ENCODE data around the gene ATG5.

The ATG5 gene

GRCh38 chr6:106173124-106173879 lies 152.3 kb downstream of the ATG5 start:
- H3K4me3 ChIP-seq (ENCODE audit: low read length): no peak overlapping the region
- H3K9me3 ChIP-seq (ENCODE audit: low read length): peaks cover 2% of the 10 kb centered on the region
- H3K36me3 ChIP-seq (ENCODE audit: insufficient read depth, low read length): no peaks in the 10 kb centered on the region
- peaks cover 8% of the 10 kb centered on the region for H3K27me3 ChIP-seq (ENCODE audit: insufficient read depth, low read length)
- no peak overlapping the region for H2AFZ ChIP-seq (ENCODE audit: low read depth, low read length)
- H3K4me1 ChIP-seq (ENCODE audit: insufficient read depth, low read length): no peaks in the 10 kb centered on the region

GRCh38 chr6:106170030-106170791 lies 155.3 kb downstream of the ATG5 start:
- Histone ChIP-seq H3K27me3 (ENCODE audit: insufficient read depth, low read length) (peaks cover 11% of the 10 kb centered on the region), H2AFZ (ENCODE audit: low read depth, low read length) (no peak overlapping the region), H3K4me1 (ENCODE audit: insufficient read depth, low read length) (peaks cover 10% of the 10 kb centered on the region), H3K4me3 (ENCODE audit: low read length) (no peak overlapping the region), H3K9me3 (ENCODE audit: low read length) (peaks cover 2% of the 10 kb centered on the region), H3K36me3 (ENCODE audit: insufficient read depth, low read length) (no peaks in the 10 kb centered on the region)

GRCh38 chr6:106169517-106169916 lies 156.0 kb downstream of the ATG5 start:
- no peak overlapping the region for H2AFZ ChIP-seq (ENCODE audit: low read depth, low read length)
- H3K4me1 ChIP-seq (ENCODE audit: insufficient read depth, low read length): peaks cover 10% of the 10 kb centered on the region
- H3K9me3 ChIP-seq (ENCODE audit: low read length): peaks cover 2% of the 10 kb centered on the region
- H3K36me3 ChIP-seq (ENCODE audit: insufficient read depth, low read length): no peaks in the 10 kb centered on the region
- H3K27me3 ChIP-seq (ENCODE audit: insufficient read depth, low read length): peaks cover 12% of the 10 kb centered on the region
- no peak overlapping the region for H3K4me3 ChIP-seq (ENCODE audit: low read length)

- no peak overlapping the region for H2AFZ ChIP-seq (ENCODE audit: low read depth, low read length)
- no peaks in the 10 kb centered on the region for H3K36me3 ChIP-seq (ENCODE audit: insufficient read depth, low read length)
- H3K27me3 ChIP-seq (ENCODE audit: insufficient read depth, low read length): peaks cover 23% of the 10 kb centered on the region
- peaks cover 15% of the 10 kb centered on the region for H3K4me1 ChIP-seq (ENCODE audit: insufficient read depth, low read length)
- peaks cover 2% of the 10 kb centered on the region for H3K9me3 ChIP-seq (ENCODE audit: low read length)
- no peak overlapping the region for H3K4me3 ChIP-seq (ENCODE audit: low read length)
These were observed 157.3 kb downstream of the ATG5 start for GRCh38 chr6:106168097-106168888.

- Histone ChIP-seq H3K4me1 (ENCODE audit: insufficient read depth, low read length) (peaks cover 16% of the 10 kb centered on the region), H2AFZ (ENCODE audit: low read depth, low read length) (no peak overlapping the region), H3K4me3 (ENCODE audit: low read length) (no peak overlapping the region), H3K27me3 (ENCODE audit: insufficient read depth, low read length) (peaks cover 30% of the 10 kb centered on the region), H3K36me3 (ENCODE audit: insufficient read depth, low read length) (no peaks in the 10 kb centered on the region), H3K9me3 (ENCODE audit: low read length) (peaks cover 2% of the 10 kb centered on the region)
These were observed 158.3 kb downstream of the ATG5 start for GRCh38 chr6:106167096-106167814.

GRCh38 chr6:106165885-106166485 lies 159.6 kb downstream of the ATG5 start:
- Histone ChIP-seq H3K9me3 (ENCODE audit: low read length) (peaks cover 2% of the 10 kb centered on the region), H3K4me1 (ENCODE audit: insufficient read depth, low read length) (peaks cover 16% of the 10 kb centered on the region), H3K27me3 (ENCODE audit: insufficient read depth, low read length) (peaks cover 30% of the 10 kb centered on the region), H3K36me3 (ENCODE audit: insufficient read depth, low read length) (no peaks in the 10 kb centered on the region), H3K4me3 (ENCODE audit: low read length) (no peak overlapping the region), H2AFZ (ENCODE audit: low read depth, low read length) (no peak overlapping the region)

- Histone ChIP-seq H3K4me1 (ENCODE audit: insufficient read depth, low read length) (peaks cover 16% of the 10 kb centered on the region), H3K36me3 (ENCODE audit: insufficient read depth, low read length) (no peaks in the 10 kb centered on the region), H3K27me3 (ENCODE audit: insufficient read depth, low read length) (peaks cover 26% of the 10 kb centered on the region), H3K9me3 (ENCODE audit: low read length) (peaks cover 4% of the 10 kb centered on the region), H2AFZ (ENCODE audit: low read depth, low read length) (no peak overlapping the region), H3K4me3 (ENCODE audit: low read length) (no peak overlapping the region)
These were observed 161.3 kb downstream of the ATG5 start for GRCh38 chr6:106163966-106164877.

GRCh38 chr6:106163446-106163965 lies 162.1 kb downstream of the ATG5 start:
- no peaks in the 10 kb centered on the region for H3K36me3 ChIP-seq (ENCODE audit: insufficient read depth, low read length)
- H3K27me3 ChIP-seq (ENCODE audit: insufficient read depth, low read length): peaks cover 22% of the 10 kb centered on the region
- no peak overlapping the region for H2AFZ ChIP-seq (ENCODE audit: low read depth, low read length)
- H3K4me3 ChIP-seq (ENCODE audit: low read length): no peak overlapping the region
- H3K4me1 ChIP-seq (ENCODE audit: insufficient read depth, low read length): peaks cover 16% of the 10 kb centered on the region
- peaks cover 4% of the 10 kb centered on the region for H3K9me3 ChIP-seq (ENCODE audit: low read length)

GRCh38 chr6:106162921-106163320 lies 162.6 kb downstream of the ATG5 start:
- H3K27me3 ChIP-seq (ENCODE audit: insufficient read depth, low read length): peaks cover 19% of the 10 kb centered on the region
- peaks cover 16% of the 10 kb centered on the region for H3K4me1 ChIP-seq (ENCODE audit: insufficient read depth, low read length)

GRCh38 chr6:106161893-106162292 lies 163.7 kb downstream of the ATG5 start:
- no peak overlapping the region for H2AFZ ChIP-seq (ENCODE audit: low read depth, low read length)
- H3K4me1 ChIP-seq (ENCODE audit: insufficient read depth, low read length): peaks cover 8% of the 10 kb centered on the region
- peaks cover 19% of the 10 kb centered on the region for H3K27me3 ChIP-seq (ENCODE audit: insufficient read depth, low read length)
- no peaks in the 10 kb centered on the region for H3K36me3 ChIP-seq (ENCODE audit: insufficient read depth, low read length)
- H3K4me3 ChIP-seq (ENCODE audit: low read length): no peak overlapping the region
- peaks cover 4% of the 10 kb centered on the region for H3K9me3 ChIP-seq (ENCODE audit: low read length)

More at GRCh38 chr6:106162921-106163320, 162.6 kb downstream of the ATG5 start:
- H3K4me3 ChIP-seq (ENCODE audit: low read length): no peak overlapping the region
- no peaks in the 10 kb centered on the region for H3K36me3 ChIP-seq (ENCODE audit: insufficient read depth, low read length)
- H3K9me3 ChIP-seq (ENCODE audit: low read length): peaks cover 4% of the 10 kb centered on the region
- no peak overlapping the region for H2AFZ ChIP-seq (ENCODE audit: low read depth, low read length)

GRCh38 chr6:106161311-106161874 lies 164.2 kb downstream of the ATG5 start:
- no peak overlapping the region for H3K4me3 ChIP-seq (ENCODE audit: low read length)
- peaks cover 19% of the 10 kb centered on the region for H3K27me3 ChIP-seq (ENCODE audit: insufficient read depth, low read length)
- no peaks in the 10 kb centered on the region for H3K36me3 ChIP-seq (ENCODE audit: insufficient read depth, low read length)
- peaks cover 7% of the 10 kb centered on the region for H3K4me1 ChIP-seq (ENCODE audit: insufficient read depth, low read length)
- no peak overlapping the region for H2AFZ ChIP-seq (ENCODE audit: low read depth, low read length)
- peaks cover 4% of the 10 kb centered on the region for H3K9me3 ChIP-seq (ENCODE audit: low read length)
